ENCODE results near the gene MZT2A.
"Not testable (repeated sequence)": the region's sequence is repeated elsewhere in the genome, so short reads cannot be mapped to it uniquely, and the experiment has no call there.

MZT2A gene

DNA sequence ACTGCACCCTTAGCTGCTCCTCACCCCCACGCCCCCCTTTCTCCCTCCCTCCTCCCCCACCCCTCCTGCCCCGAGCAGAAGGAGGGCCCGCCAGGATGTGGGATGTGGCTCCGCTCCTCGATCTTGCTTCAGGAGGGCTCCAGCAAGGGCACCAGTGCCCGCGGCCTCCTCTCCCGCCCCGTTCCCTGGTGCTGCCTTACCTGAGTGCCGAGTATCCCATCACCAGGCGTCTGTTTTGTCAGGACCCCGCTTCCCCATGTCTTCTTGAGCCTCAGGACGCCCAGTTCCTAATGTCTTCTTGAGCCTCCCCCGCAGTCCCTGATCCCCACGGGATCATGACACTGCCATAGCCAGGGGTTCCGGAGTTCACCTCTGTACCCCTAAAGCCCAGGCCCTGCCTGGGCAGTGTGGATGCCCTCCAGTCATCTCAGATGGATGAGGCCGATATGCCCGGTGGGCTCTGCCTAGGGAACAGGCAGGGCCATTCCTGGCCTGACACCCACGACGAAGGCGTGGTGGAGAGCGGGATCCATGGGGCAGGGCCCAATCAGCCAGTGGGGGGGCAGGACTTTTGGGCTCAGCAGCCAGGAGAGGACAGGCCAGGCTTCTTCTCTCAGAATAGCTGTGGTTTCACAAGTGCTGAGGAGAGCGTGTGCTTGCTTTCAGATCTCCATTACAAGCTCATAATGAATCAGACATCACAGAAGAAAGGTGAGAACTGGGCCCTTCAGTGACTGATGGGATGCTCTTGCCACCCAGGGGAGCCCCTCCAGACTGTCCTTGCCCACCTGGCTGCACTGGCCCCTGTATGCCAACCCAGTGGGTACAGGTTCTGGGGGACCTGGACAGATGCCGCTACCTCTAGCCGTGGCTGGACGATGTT lies 37.0 kb upstream of the MZT2A start:
- not testable (repeated sequence) for H3K9me3 ChIP-seq (replicated peaks in 1 of 11); H3K36me3 ChIP-seq; H3K27me3 ChIP-seq; H4K20me1 ChIP-seq
- Histone ChIP-seq H3K4me3 (peak overlapping the region in 4 of 10 experiments; percentile 29 to 66 (median 50); a peak in 6 of 20 replicates), H3K4me2 (peak overlapping the region; percentile 62 to 85 (median 79)), H3K27ac (0 out of 22 replicates have a peak overlapping the region, but pooled peaks of 2 of the 11 experiments have one; percentile 8 to 11), H3K9ac (peak overlapping the region in 8 of 11 experiments; percentile 11 to 52 (median 44); a peak in 8 of 22 replicates), H3K4me1 (peaks cover 10 to 19% (median 15%) of the 10 kb centered on the region in 10 experiments)

DNA sequence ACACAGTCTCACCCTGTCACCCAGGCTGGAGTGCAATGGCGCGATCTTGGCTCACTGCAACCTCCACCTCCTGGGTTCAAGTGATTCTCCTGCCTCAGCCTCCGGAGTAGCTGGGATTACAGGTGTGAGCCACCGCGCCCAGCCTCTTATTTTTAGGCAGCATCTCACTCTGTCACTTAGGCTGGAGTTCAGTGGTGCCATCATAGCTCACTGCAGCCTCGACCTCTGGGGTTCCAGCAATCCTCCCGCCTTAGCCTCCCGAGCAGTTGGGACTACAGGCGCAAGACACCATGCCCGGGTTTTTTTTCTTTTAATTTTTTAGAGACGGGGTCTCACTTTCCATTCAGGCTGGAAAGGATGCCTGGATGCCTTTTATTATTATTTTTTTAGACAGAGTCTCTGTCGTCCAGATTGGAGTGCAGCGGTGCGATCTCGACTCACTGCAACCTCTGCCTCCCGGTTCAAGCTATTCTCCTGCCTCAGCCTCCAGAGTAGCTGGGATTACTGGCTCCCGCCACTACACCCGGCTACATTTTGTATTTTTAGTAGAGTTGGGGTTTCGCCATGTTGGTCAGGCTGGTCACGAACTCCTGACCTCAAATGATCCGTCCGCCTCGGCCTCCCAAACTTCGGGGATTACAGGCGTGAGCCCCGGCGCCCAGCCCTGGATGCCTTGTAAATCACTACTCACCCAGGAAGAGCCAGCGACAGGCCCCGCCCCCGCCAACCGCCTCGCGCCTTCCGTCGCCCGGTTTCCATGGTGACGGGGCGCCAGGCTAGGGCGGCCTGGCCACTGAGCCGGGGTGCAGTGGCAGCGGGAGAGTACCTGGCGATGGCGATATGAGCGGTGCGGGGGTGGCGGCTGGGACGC lies 35.2 kb upstream of the MZT2A start, which contains the start of gene CCDC74A:
Gene CCDC74A, plus strand, starts transcription at position 758 of the 871 bp plus-strand sequence. Its CDS starts 83 bp downstream, at position 841.
- peak within 1 kb of the TSS; percentile 45 to 66 (median 56) for H3K4me3 ChIP-seq
- not testable (repeated sequence) for H3K36me3 ChIP-seq; H4K20me1 ChIP-seq; H3K9me3 ChIP-seq (replicated peaks in 1 of 11); H3K27me3 ChIP-seq
- H3K9ac ChIP-seq = peak within 1 kb of the TSS in 10 of 11 experiments; percentile 41 to 65 (median 54); a peak in 16 of 22 replicates
- peak within 1 kb of the TSS; percentile 64 to 80 (median 70) for H3K4me2 ChIP-seq
- peaks cover 10 to 19% (median 15%) of the 10 kb centered on the region in 10 experiments for H3K4me1 ChIP-seq
- peak within 1 kb of the TSS in 8 of 11 experiments; percentile 43 to 64 (median 54); a peak in 16 of 22 replicates for H3K27ac ChIP-seq

- Histone ChIP-seq H4K20me1 (peaks cover 0 to 15% (median 0%) of the 10 kb centered on the region in 11 experiments; a peak in 3 of 22 replicates), H3K36me3 (peaks cover 5 to 19% (median 6%) of the 10 kb centered on the region in 11 experiments; a peak in 18 of 22 replicates), H3K4me1 (peaks cover 10 to 19% (median 15%) of the 10 kb centered on the region in 10 experiments)
- H3K9me3 ChIP-seq (replicated peaks in 1 of 11); H3K4me3 ChIP-seq; H3K27me3 ChIP-seq; H3K4me2 ChIP-seq; H3K9ac ChIP-seq; H3K27ac ChIP-seq: not testable (repeated sequence)
Measured at GRCh38 chr2:131525256-131525655, 33.1 kb upstream of the MZT2A start.

DNA sequence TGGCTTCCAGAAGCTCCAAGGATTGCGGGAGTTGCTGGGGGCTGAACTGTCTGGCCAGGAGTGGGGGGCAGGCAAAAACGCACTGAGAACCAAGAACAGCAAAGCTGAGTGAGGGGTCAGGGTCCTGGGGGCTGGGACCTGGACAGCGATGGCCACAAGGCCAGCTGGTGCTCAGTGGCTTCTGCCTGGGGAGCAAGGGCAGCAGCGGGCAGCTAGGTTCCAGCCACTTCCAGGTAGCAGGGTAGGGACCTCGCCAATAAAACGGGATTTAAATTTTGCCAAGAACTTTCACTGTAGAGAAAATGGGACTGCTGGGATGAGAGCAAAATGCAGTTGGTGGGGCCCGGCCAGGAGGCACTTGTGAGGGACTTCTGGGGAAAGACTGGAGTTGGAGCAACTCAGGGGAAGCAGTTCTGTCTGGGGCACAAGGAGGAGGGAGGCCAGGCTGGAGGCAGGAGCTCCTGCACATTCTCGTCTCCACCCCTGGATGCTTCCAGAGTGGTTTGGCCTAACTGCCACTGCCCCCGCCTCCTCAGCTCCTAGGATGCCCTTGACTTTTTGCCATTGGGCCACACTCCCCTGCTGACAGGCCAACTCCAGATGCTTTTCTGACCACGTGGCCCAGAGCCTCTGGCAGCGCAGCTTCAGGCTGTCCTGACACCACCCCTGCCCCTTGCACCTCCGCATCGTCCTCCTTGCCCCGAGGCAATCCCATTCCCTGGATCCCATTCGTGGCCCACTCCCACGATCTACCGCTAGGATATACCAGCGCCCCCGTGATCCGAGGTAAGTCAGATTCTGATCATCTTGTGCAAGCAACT lies 30.0 kb upstream of the MZT2A start:
- Histone ChIP-seq H3K4me1 (peaks cover under 1 to 3% (median 2%) of the 10 kb centered on the region in 10 experiments; a peak in 14 of 20 replicates), H3K4me2 (no peak overlapping the region), H3K27ac (no peak overlapping the region), H3K9ac (no peak overlapping the region), H3K4me3 (no peak overlapping the region), H3K36me3 (peaks cover 19 to 47% (median 26%) of the 10 kb centered on the region in 11 experiments), H3K27me3 (no peaks in the 10 kb centered on the region), H4K20me1 (peaks cover 0 to 18% (median 2%) of the 10 kb centered on the region in 11 experiments; a peak in 7 of 22 replicates), H3K9me3 (replicated peaks in 1 of 11) (no peaks in the 10 kb centered on the region)
- TF ChIP-seq Cebpa-rat (IDR thresholded peaks at IDR 0.05) = no peak

DNA sequence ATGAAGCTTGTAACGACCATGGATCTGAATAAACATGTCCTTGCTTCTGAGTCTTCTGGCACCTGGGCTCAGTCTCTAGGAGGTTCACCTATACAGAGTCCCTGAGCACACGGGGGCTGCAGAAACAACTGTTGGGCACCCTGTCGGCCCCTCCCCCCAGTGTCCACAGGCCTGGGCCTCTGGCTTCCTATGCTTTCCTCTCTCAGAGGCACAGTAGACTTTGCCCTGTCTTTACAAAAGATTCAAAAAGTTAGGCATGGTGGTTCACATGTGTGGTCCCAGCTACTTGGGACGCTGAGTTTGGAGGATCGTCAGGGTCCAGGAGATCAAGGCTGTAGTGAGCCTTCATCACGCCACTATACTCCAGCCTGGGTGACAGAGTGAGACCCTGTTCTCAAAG lies 29.3 kb upstream of the MZT2A start:
- H3K4me3 ChIP-seq; H3K4me1 ChIP-seq; H3K4me2 ChIP-seq; H3K27me3 ChIP-seq; H3K27ac ChIP-seq; H3K9me3 ChIP-seq (replicated peaks in 1 of 11); H3K9ac ChIP-seq: not testable (repeated sequence)
- H3K36me3 ChIP-seq = peaks cover 25 to 54% (median 33%) of the 10 kb centered on the region in 11 experiments
- H4K20me1 ChIP-seq = peaks cover 0 to 25% (median 7%) of the 10 kb centered on the region in 11 experiments; a peak in 10 of 22 replicates

DNA sequence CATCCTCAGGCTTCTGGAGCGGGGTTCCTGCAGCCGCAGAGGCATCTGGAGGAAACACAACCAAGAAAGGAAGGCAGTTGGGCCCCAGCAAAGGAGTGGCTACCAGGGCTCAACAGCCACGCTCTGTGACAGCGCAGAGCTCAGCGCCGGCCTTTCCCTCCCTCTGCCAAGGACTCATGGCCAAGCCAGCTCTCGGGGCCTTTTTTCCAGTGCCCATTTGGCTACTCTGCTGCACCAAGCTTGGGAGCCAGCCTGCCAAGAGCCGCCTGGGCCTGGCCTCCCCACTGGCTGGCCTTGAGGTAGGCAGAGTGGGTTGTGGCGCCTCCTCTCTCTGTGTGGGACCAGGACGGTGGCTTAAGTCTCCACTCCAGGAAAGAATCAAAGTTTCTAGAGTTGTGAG lies 28.3 kb upstream of the MZT2A start:
- Histone ChIP-seq H3K4me1 (peaks cover 0 to 13% (median 0%) of the 10 kb centered on the region in 10 experiments; a peak in 9 of 20 replicates), H3K27ac (no peak overlapping the region), H3K36me3 (peaks cover 27 to 54% (median 34%) of the 10 kb centered on the region in 11 experiments), H3K4me3 (no peak overlapping the region), H3K4me2 (no peak overlapping the region), H3K9ac (no peak overlapping the region), H4K20me1 (peaks cover 0 to 35% (median 14%) of the 10 kb centered on the region in 11 experiments; a peak in 16 of 22 replicates), H3K27me3 (no peaks in the 10 kb centered on the region), H3K9me3 (replicated peaks in 1 of 11) (no peaks in the 10 kb centered on the region)
- no peak for TF ChIP-seq Cebpa-rat (IDR thresholded peaks at IDR 0.05)

- H3K27me3 ChIP-seq; H3K4me2 ChIP-seq; H3K9ac ChIP-seq; H3K4me3 ChIP-seq; H3K27ac ChIP-seq; H3K9me3 ChIP-seq (replicated peaks in 1 of 11): not testable (repeated sequence)
- H4K20me1 ChIP-seq = peaks cover 0 to 40% (median 19%) of the 10 kb centered on the region in 11 experiments; a peak in 18 of 22 replicates
- peaks cover 27 to 54% (median 34%) of the 10 kb centered on the region in 11 experiments for H3K36me3 ChIP-seq
- H3K4me1 ChIP-seq = peaks cover 0 to 18% (median 5%) of the 10 kb centered on the region in 10 experiments; a peak in 16 of 20 replicates
Measured at GRCh38 chr2:131519871-131520470, 27.8 kb upstream of the MZT2A start.

GRCh38 chr2:131519466-131519865 lies 27.3 kb upstream of the MZT2A start:
- TF ChIP-seq Cebpa-rat (IDR thresholded peaks at IDR 0.05) = no peak
- H3K27me3 ChIP-seq = no peaks in the 10 kb centered on the region
- H3K4me3 ChIP-seq = no peak overlapping the region
- no peak overlapping the region for H3K27ac ChIP-seq
- no peaks in the 10 kb centered on the region for H3K9me3 ChIP-seq (replicated peaks in 1 of 11)
- H3K36me3 ChIP-seq = peaks cover 27 to 54% (median 34%) of the 10 kb centered on the region in 11 experiments
- peaks cover 0 to 45% (median 24%) of the 10 kb centered on the region in 11 experiments; a peak in 18 of 22 replicates for H4K20me1 ChIP-seq
- no peak overlapping the region for H3K9ac ChIP-seq
- H3K4me1 ChIP-seq = peaks cover 5 to 23% (median 10%) of the 10 kb centered on the region in 10 experiments; a peak in 17 of 20 replicates
- H3K4me2 ChIP-seq = no peak overlapping the region

- H3K4me3 ChIP-seq; H3K27ac ChIP-seq; H3K9ac ChIP-seq; H3K9me3 ChIP-seq (replicated peaks in 1 of 11); H3K27me3 ChIP-seq; H3K4me2 ChIP-seq: not testable (repeated sequence)
- H3K4me1 ChIP-seq = peaks cover 14 to 32% (median 20%) of the 10 kb centered on the region in 10 experiments
- peaks cover 0 to 54% (median 33%) of the 10 kb centered on the region in 11 experiments; a peak in 20 of 22 replicates for H4K20me1 ChIP-seq
- peaks cover 29 to 54% (median 34%) of the 10 kb centered on the region in 11 experiments for H3K36me3 ChIP-seq
Measured at GRCh38 chr2:131518531-131518930, 26.3 kb upstream of the MZT2A start.

GRCh38 chr2:131517856-131518255 lies 25.7 kb upstream of the MZT2A start:
- not testable (repeated sequence) for H3K9me3 ChIP-seq (replicated peaks in 1 of 11); H3K4me2 ChIP-seq; H3K9ac ChIP-seq; H3K4me3 ChIP-seq; H3K27me3 ChIP-seq; H3K27ac ChIP-seq
- peaks cover 29 to 55% (median 34%) of the 10 kb centered on the region in 11 experiments for H3K36me3 ChIP-seq
- H3K4me1 ChIP-seq = peaks cover 20 to 39% (median 27%) of the 10 kb centered on the region in 10 experiments
- peaks cover 0 to 57% (median 40%) of the 10 kb centered on the region in 11 experiments; a peak in 20 of 22 replicates for H4K20me1 ChIP-seq

Data from BLaER1 treated with 17β-estradiol and CSF1 and Interleukin-3, amounts not matched to agents 10 nM and 100 nM (cell line).